ENCODE results near the gene DUSP7. TPM values are rescaled to one million over a fixed set of nuclear protein-coding genes. Genes with fewer than 3 reads are reported as not detected.

The DUSP7 gene
- total and polyA plus RNA-seq, 9 of the 15 experiments (the other 6 are each of a cell fraction or from before 2014, with no cell fraction given) = 0.45 to 15.8 (median 8.2) TPM

GRCh38 chr3:52001443-52001974 lies 54.9 kb downstream of the DUSP7 start (continued):
- TF ChIP-seq ILK (tag; IDR thresholded peaks at IDR 0.05; ENCODE audit: borderline replicate concordance, low read depth) (no peak), ZNF398 (CRISPR knock-in tag; IDR thresholded peaks at IDR 0.05) (no peak), EGR1 (conservative IDR thresholded peaks at IDR 0.05) (no peak), CREB1 (IDR thresholded peaks at IDR 0.05) (no peak), CREB1 (CRISPR knock-in tag; IDR thresholded peaks at IDR 0.05) (no peak), CLOCK (CRISPR knock-in tag; IDR thresholded peaks at IDR 0.05; ENCODE audit: borderline replicate concordance) (no peak), NUFIP1 (IDR thresholded peaks at IDR 0.05; ENCODE audit: partially characterized antibody) (no peak), ZNF311 (CRISPR knock-in tag; IDR thresholded peaks at IDR 0.05) (no peak), REST (IDR thresholded peaks at IDR 0.05; ENCODE audit: borderline replicate concordance) (peak; percentile 75), REST (CRISPR knock-in tag; IDR thresholded peaks at IDR 0.05; ENCODE audit: low read depth) (no peak), PHB (CRISPR knock-in tag; IDR thresholded peaks at IDR 0.05) (no peak), SLC30A9 (CRISPR knock-in tag; IDR thresholded peaks at IDR 0.05) (no peak), ZNF79 (CRISPR knock-in tag; IDR thresholded peaks at IDR 0.05; ENCODE audit: low read depth) (no peak), ZBTB7A (IDR thresholded peaks at IDR 0.05; ENCODE audit: borderline replicate concordance, control insufficient read depth, low read depth, low read length) (peak; percentile 96), CHD2 (IDR thresholded peaks at IDR 0.05; ENCODE audit: low read depth, low read length) (no peak), KLF16 (IDR thresholded peaks at IDR 0.05) (peak; percentile 12; the same call in 1 of the 2 replicates), SIN3A (IDR thresholded peaks at IDR 0.05; ENCODE audit: borderline replicate concordance in 2 of 2, control insufficient read depth in 1 of 2, low read depth in 2 of 2, low read length in 2 of 2) (no peak)
